ENCODE data around the gene PRRT1.

Gene PRRT1

DNA sequence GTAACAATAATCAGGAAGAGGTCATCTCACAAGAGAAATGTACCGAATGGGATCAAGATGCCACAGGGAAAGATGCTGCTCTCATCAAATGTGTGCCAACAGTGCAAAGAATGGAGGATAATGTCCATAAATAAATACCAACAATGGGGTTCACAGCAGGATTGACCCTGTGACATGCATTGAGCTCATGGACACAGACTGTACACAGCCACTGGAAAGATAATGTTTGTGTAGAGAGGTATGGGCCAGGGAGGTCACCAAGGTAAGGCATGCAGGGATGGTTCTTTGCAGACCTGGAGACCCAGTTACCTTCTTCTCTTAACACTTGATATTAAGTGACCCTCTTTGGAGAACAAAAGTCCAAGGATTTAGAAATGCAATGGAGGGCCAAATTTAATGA lies 22.7 kb upstream of the PRRT1 start:
- no peak for DNase-seq (ENCODE audit: low read depth)

DNA sequence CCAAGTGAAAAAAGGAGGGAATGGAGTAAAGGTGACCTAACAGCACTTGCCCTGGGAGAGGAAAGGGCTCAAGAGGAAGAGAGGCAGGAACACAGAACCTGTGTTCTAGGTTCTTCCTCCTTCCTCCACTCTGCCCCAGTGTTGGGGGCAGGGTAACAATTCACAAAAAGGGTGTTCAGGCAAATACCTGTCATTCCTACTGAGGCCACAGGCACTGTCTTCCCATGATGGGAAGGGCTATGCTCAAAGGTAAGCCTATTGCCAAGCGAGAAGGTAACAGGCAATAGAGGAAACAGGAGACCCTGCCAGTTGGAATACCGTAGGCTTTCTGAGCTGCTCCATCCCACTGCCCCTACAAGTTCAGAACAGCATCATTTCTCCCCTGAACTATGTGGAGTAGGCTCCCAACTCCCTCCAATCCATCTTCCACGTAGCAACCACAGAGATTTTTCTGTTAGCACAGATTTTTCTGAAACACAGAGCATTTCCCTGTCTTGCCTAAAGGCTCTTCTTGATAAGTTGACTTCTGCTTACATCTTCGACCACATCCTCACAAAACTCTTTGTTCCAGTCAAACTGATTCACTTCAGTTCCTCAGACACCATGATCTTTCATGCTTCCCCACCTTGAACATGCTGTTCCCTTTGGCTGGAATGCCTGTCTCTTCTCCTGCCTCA lies 21.4 kb upstream of the PRRT1 start:
- DNase-seq (ENCODE audit: low read depth) = no peak

DNA sequence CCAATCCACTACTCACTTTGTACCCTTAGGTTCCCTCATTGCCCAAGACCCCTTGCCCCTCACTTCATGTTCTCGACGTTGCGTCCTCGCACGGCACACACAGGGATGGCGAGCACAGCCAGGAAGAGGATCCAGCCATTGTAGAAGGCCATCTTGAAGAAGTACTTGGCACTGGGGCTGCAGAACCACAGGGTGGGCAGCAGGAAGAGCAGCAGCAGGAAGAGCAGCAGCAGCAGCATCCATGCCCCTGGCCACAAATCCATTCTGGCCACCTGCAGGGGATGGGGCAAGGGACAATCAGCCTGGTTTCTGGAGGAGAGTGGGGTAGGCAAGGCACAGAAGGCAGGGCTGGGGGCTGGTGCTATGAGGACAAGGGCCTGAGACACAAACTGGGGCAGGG lies 19.5 kb upstream of the PRRT1 start:
- no peak for DNase-seq (ENCODE audit: low read depth)

DNA sequence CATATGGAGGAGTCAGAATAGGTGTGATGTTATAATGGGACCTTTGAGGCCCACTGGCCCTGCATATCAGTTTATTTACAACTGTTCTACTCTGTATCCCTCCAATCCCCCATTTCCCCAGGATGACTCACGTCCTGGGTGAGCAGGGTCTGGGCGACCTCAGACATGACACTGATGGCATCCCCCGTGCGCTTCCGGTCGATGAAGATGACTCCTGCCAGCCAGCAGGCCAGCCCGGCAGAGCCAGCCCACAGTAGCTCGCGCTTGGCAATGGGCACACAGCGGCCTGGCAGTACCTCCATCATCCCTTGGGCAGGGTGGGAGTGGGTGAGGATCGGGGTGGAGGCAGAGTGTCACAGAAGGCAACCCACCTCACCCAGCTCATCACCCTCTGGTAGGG lies 18.6 kb upstream of the PRRT1 start:
- DNase-seq (ENCODE audit: low read depth) = no peak

DNA sequence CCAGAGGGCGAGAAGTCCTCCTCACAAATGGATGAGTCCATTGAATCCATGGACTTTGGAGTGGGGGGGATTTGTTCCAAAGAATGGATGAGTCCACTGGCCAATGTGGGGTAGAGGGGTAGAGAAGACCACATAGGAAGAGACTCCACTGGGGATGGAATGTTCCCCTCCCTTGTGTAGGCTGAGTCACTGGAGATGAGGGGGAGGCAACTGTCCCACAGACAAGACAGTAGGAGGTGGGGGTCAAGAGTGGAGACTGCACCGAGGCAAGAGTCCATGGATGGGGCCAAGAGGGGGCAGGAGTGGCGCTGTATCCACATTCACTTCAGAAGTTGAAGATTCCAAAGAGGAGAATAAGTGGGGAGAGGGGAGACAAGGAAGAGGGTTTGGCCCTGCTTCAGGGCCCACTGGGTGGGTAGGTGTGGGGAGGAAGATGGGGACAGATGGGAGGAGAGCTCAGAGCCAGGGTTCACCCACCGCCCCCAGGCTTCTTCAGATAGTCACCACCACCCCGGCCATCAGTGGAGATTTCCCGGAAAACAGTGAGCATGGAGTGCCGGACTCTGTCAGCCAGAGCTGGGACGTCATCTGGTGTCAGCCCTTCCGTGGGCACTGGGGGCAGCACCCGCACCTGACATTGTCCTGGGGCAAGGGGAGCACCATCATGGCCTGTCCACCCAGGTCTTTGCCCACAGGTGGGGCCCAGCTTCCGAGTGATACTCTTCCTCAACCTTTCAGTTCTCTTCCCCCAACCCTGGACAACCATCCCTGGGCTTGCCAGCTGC lies 17.3 kb upstream of the PRRT1 start:
- no peak for DNase-seq (ENCODE audit: low read depth)

DNA sequence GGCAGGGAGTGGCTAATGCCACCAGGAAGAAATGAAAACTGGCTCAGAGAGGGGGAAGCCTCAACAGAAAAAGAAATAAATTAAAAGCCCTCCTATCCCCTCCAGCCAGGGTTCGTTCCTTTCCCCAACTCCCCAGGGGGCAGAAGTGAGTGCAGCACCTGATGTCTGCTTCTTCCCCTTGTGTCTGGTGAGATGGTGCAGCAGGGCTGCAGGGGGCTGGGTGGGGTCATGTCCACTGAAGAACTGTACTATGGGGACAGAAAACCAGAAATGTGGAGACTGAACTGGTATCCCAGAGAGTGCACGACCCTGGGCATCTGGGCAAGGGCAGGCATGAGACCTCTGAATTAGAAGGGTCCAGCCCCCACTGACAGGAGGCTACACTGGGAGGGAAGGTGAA lies 16.6 kb upstream of the PRRT1 start:
- DNase-seq (ENCODE audit: low read depth) = no peak

DNA sequence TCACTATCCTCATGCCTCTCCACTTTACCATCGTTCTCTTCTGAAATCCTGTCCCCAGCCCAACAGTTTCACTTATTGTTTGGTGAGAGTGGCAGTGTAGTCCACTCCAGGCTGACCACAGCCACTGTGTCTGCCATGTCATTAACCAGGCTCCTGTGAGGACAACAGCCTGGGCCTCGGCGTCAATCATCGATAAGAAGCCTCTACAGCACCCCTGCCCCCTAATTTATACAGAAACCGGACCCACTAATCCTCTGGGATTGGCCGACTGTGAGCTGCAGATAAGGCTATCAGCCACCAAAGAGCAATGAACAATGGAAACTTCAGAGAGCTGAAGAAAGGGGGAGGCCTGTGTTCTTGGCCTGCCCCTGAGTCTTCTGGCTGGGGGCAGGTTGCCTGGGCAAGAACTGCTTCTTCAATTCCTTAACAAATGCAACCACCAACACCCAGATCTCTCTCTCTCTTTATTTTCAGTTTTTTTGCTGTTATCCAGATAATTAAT lies 16.1 kb upstream of the PRRT1 start:
- no peak for DNase-seq (ENCODE audit: low read depth)

DNA sequence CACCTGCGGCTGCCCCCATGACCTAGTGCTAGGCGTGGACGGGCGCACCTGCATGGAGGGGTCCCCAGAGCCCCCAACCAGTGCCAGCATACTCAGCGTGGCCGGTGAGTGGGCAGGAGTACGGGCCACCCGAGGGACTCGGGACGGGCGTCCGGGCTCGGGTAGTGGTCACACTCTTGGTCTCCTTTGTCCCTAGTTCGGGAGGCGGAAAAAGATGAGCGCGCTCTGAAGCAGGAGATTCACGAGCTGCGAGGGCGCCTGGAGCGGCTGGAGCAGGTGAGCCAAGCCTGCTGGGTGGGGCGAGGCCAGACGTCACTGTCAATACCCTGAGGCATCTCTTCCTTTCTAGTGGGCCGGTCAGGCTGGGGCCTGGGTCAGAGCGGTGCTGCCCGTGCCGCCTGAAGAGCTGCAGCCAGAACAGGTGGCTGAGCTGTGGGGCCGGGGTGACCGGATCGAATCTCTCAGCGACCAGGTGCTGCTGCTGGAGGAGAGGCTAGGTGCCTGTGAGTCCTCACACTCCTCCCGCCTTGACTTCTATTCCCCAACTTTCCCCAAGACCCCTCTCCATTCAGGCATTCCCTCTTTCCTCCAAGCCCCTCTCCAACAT lies 15.5 kb upstream of the PRRT1 start:
- no peak for DNase-seq (ENCODE audit: low read depth)

DNA sequence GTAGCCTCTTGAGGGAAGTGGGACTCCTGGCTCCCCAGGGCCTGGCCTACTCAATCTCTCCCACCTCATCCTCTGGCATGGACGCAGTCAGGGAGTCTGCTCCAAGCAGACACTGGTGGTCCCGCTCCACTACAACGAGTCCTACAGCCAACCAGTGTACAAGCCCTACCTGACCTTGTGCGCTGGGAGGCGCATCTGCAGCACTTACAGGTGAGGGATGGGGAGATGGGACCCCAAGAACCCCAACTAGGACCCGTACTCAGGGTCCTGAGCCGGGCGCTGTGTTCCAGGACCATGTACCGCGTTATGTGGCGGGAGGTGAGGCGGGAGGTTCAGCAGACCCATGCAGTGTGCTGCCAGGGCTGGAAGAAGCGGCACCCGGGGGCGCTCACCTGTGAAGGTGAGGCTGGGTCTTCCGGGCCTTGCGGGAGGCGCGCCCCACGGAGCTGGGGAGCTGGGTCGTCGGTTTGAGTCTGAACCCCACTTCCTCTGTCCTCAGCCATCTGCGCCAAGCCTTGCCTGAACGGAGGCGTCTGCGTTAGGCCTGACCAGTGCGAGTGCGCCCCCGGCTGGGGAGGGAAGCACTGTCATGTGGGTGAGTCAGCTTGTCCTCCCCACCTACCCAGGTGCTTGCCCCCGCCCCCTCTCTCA lies 14.8 kb upstream of the PRRT1 start:
- no peak for DNase-seq (ENCODE audit: low read depth)

DNA sequence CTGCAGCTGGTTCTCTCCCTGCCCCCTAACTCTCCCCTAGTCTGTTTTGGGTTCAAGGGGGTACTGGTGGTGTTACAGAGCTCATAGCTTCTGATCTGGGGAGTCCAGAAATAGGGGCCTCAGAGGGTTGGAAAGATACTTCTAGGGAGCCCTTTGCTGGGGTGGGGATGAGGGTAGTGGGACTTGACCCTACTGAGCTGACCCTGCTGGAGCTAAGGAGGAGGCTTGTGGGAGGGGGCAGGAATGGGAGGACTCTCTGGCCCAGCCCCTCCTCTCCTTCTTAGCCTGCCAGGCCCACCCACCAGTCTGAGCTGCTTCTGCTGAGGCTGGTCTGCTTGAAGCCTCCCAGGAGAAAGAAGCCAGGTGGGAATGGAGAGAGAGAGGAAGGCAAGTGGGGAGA lies 12.6 kb upstream of the PRRT1 start, which contains the start of gene EGFL8:
Gene EGFL8 (plus strand): TSS at position 301 of the 400 bp plus-strand sequence. CDS start 1,571 bp downstream, outside the sequence.
- no peak for DNase-seq (ENCODE audit: low read depth)

DNA sequence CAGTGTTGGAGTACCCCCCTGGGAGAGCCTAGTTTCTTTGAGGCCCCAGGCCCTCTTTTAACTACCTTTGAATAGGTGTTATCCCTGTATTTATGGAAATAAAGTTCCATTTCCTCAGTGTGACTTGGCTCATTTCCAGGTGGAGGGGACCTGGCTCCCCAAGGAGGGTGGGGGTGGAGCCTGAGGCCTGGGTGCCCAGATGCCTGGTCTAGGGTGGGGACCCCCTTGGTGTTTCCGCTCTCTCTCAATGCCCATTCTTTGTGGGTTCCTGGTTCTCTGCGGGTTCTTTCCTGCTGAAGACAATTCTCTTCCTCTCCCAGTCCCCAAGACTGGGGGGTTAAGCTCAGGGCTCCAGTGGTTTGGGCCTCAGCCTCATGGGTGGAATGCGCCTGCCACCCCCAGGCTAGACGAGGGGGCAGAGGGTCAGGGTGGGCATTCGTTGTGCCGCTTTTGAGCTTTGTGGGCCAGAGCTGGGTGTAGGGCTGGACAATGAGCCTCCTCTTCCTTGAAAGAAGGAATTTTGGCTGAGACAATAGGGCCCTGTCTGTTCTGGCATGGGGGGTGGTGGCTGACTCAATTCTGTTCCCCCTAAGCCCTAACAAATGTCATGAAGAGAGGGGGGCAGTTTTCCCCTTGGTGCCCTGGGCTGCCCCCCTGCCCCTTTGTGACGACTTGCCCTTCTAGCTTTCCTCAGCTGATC lies 12.0 kb upstream of the PRRT1 start:
- no peak for DNase-seq (ENCODE audit: low read depth)

DNA sequence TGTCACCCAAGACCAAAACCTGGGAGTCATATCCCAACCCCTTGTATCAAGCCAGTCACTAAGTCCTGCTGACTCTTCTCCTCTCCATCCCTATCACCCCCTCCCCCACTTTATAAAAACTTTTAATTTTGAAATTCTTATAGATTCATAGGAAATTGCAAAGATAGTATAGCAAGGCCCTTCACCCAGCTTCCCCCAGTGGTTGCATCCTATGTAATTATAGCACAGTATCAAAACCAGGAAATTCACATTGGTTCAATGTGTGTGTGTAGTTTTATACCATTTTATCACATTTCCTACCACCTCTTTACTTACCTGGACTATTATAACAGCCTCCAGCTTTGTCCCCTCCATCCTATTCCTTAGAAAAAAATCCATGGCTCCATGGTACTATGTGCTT lies 6.3 kb upstream of the PRRT1 start:
- no peak for DNase-seq (ENCODE audit: low read depth)

DNA sequence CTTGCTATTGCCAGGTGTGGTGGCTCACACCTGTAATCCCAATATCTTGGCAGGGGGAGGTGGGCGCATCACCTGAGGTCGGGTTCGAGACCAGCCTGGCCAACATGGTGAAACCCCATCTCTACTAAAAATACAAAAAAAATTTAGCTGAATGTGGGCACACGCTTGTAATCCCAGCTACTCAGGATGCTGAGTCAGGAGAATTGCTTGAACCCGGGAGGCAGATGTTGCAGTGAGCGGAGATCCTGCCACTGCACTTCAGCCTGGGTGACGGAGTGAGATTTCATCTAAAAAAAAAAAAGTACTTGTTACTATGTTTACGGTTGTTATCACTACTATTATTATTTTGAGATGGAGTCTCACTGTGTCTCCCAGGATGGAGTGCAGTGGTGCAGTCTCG lies 5.2 kb upstream of the PRRT1 start:
- DNase-seq (ENCODE audit: low read depth) = no peak

DNA sequence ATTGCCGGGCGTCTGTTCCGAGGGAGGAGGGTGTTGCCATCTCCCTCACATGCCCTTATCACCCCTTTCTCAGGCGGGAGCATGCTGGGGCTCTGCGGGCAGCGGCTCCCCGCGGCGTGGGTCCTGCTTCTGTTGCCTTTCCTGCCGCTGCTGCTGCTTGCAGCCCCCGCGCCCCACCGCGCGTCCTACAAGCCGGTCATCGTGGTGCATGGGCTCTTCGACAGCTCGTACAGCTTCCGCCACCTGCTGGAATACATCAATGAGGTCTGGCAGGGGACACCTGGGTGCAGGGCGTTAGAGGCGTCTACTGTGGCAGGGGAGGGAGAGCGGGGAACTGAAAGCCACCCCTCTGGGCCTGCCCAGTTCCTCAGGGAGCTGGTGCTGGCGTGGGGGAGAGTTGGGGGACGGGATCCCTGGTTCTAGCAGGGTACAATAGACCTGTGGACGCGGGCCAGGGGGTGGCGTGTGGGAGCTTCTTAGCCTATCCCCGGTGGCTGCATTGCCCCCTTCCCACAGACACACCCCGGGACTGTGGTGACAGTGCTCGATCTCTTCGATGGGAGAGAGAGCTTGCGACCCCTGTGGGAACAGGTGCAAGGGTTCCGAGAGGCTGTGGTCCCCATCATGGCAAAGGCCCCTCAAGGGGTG lies 2.9 kb upstream of the PRRT1 start:
- DNase-seq (ENCODE audit: low read depth) = no peak

DNA sequence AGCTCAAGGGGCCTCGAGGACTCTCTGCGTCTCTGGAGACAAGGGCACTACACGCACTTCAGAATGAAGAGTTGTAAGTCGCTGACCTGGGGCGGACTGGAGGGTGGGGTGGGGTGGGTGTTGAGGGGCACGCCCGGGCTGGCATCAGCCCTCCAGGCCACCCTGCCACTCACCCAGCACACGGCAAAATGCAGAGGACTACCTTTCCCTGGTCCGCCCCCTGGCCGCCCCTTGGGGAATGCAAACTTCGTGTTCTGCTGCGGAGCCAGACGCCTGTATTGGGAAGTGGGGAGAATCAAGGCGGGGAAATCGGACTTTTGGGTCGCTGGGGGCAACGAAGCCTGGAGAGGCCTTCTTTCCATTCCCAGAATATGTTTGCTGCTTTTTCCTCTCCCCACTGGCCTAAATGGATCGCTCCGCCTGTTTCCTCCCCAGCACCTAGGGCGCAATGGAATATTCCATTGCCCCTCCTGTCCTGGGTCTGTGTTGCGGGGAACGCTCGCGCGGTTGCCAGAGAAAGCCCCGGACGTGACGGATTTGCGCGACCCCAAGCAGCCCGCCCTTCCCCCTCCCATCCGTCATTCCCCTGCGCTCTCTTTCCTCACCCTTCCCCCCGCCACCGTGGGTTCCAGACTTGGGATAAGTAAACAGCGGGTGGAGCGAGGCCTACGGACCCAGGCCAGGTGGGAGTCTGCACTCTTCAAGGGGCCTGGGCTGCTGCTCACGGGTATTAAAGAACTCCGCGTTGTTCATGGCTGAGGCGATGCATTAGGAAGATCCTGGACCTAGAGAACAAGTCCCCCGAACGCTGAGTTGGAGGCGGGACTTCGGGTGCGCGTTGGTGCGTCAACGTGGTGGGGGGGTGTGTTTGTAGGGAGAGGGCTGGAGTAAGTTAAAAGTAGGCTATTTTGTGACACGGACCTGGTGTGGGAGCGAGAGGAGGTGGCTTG lies 2.1 kb upstream of the PRRT1 start, which contains the start of gene PPT2:
Gene PPT2 (plus strand): TSS at position 578 of the 950 bp plus-strand sequence. CDS start 454 bp downstream, outside the sequence.
- peak; percentile 89 for DNase-seq (ENCODE audit: low read depth)

DNA sequence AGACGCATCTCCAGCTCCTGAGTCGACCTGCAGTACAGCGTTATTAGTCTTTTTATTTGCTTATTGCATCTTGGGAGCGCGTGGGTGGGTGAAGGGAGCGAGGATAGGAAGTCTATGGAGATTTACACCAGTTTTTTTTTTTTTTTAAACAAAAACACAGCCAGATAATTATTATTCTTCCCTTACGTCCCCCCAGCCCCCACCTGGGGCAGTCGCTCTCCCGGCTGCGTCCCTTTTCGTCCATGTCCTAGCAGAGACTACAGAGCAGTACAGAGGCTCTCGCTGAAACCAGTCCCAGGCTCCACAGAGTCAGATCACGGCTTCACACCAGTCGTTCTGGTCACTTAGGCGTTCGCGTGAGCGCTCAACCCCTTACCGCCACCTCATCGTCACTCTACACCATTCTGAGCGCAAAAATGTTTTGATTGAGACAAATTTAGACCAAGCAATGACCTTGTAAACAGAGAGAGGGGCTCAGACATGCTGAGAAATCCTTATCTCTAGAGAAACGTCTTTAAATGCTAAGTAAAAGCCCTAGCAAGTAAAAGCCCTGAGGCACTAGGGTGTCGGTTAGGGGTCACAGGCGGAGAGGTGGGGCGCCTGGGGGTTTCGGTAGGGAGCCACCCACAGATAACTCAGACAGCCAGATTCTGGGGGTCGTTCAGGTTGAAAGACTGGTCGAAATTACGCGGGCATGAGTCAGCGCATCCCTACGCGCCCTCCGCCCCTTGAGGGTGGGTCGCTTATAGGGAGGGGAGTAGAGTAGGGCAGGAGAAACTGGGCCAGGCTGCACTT lies 1.2 kb upstream of the PRRT1 start:
- DNase-seq (ENCODE audit: low read depth) = no peak

DNA sequence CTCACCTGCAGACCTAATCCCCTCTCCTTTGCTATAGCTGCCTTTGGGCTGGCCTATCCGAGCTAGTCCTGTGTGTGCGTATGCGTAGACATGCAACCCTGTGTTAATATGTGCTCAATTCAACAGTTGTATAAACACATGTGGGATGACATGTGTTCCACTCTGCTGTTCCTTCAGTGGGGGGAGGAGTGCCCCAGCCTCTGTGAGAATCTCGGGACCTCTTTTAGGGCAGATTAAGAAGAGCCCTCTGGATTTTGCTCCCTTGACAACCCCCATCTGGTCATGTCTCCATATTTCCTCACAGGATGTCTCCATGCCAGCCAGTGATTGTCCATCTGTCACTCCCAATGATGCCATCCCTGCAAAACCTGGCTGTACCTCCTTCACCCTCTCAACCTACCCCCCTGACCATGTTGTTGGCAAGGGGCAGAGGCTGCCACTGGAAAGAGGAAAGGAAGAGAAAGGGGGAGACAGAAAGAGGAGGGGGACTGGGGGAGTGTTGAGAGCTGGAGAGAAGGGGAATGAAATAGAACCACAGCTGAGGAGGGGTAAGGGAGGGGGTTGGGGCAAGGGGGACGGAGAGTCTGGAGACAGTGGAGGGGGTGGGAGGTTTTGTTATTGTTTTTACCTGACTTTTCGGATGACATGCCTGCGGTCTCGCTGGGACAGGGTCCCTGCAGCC lies 417 bp downstream of the PRRT1 start:
- DNase-seq (ENCODE audit: low read depth) = no peak
